ENCODE measurements around the gene ZNF362.

ZNF362 gene

GRCh38 chr1:33269621-33270020, 13.3 kb downstream of the ZNF362 start:
- no peak for DNase-seq

GRCh38 chr1:33270379-33270778, 14.1 kb downstream of the ZNF362 start:
- DNase-seq: no peak

GRCh38 chr1:33270808-33271465, 14.6 kb downstream of the ZNF362 start:
- DNase-seq: no peak

GRCh38 chr1:33271666-33272505, 15.6 kb downstream of the ZNF362 start:
- DNase-seq: no peak

GRCh38 chr1:33272509-33272908, 16.2 kb downstream of the ZNF362 start:
- DNase-seq: no peak

GRCh38 chr1:33272930-33273329, 16.6 kb downstream of the ZNF362 start:
- DNase-seq: no peak

GRCh38 chr1:33273406-33273805, 17.1 kb downstream of the ZNF362 start:
- no peak for DNase-seq

GRCh38 chr1:33273961-33274371, 17.7 kb downstream of the ZNF362 start:
- no peak for DNase-seq

- no peak for DNase-seq
These were observed 18.2 kb downstream of the ZNF362 start for GRCh38 chr1:33274446-33274845.

- no peak for DNase-seq
These were observed 18.9 kb downstream of the ZNF362 start for GRCh38 chr1:33275195-33275594.

- no peak for DNase-seq
These were observed 19.6 kb downstream of the ZNF362 start for GRCh38 chr1:33275706-33276572.

GRCh38 chr1:33276573-33277298, 20.4 kb downstream of the ZNF362 start:
- DNase-seq: no peak

- no peak for DNase-seq
These were observed 21.3 kb downstream of the ZNF362 start for GRCh38 chr1:33277488-33278084.

GRCh38 chr1:33280091-33280661, 23.9 kb downstream of the ZNF362 start:
- DNase-seq: no peak

GRCh38 chr1:33281554-33282303, 25.4 kb downstream of the ZNF362 start:
- no peak for DNase-seq

GRCh38 chr1:33282791-33283190, 26.5 kb downstream of the ZNF362 start:
- DNase-seq: no peak

- no peak for DNase-seq
These were observed 27.8 kb downstream of the ZNF362 start for GRCh38 chr1:33284049-33284448.

GRCh38 chr1:33286451-33287185, 30.3 kb downstream of the ZNF362 start:
- no peak for DNase-seq

- DNase-seq: no peak
These were observed 31.0 kb downstream of the ZNF362 start for GRCh38 chr1:33287317-33287716.
